Kidney (tissue), 14 donors: ENCODE results near the gene COLGALT1. TPM values are rescaled to one million over a fixed set of nuclear protein-coding genes. Genes with fewer than 3 reads are reported as not detected.
"Not testable (repeated sequence)": the region's sequence is repeated elsewhere in the genome, so short reads cannot be mapped to it uniquely, and the experiment has no call there.

Experiments
- DNase-seq, 5 donors: peaks; one replicate each; pipeline ENCODE4 v3.0.0-alpha.2; 2013 to 2020
- FAIRE-seq: peaks from 2 replicates; lab custom pipeline; 2012; peaks lifted over from hg19 to GRCh38; lab: Jason Lieb, UNC
- H3K27ac ChIP-seq, 2 donors: one replicate each; pipeline ENCODE4 v1.7.0; 2013; ENCODE audit warnings: low read depth in 2 of 2, low read length in 2 of 2, inconsistent platforms in 1 of 2
- H3K27me3 ChIP-seq: one replicate; pipeline ENCODE4 v1.7.1; 2013; ENCODE audit warnings: low read length, inconsistent platforms; ENCODE audit not compliant: control insufficient read depth, insufficient read depth
- H3K36me3 ChIP-seq, 3 donors: one replicate each; pipeline versions ENCODE4 v1.7.0 to v1.7.1; 2013; ENCODE audit warnings: low read length in 3 of 3, control low read depth in 1 of 3, inconsistent platforms in 1 of 3; ENCODE audit not compliant: insufficient read depth in 3 of 3, control insufficient read depth in 2 of 3
- H3K4me1 ChIP-seq, 3 donors: one replicate each; pipeline versions ENCODE4 v1.7.0 to v1.7.1; 2013; ENCODE audit warnings: low read length in 3 of 3, inconsistent platforms in 1 of 3, low read depth in 1 of 3; ENCODE audit not compliant: control insufficient read depth in 2 of 3, insufficient read depth in 2 of 3
- H3K4me3 ChIP-seq, 3 donors: one replicate each; pipeline versions ENCODE4 v1.7.0 to v1.8.1; 2013; ENCODE audit warnings: low read length in 3 of 3, control low read depth in 1 of 3, inconsistent platforms in 1 of 3
- H3K9ac ChIP-seq, 3 donors: one replicate each; pipeline versions ENCODE4 v1.7.0 to v1.7.1; 2013; ENCODE audit warnings: low read length in 3 of 3, control low read depth in 1 of 3, inconsistent platforms in 1 of 3
- H3K9me3 ChIP-seq, 3 donors: one replicate each; pipeline versions ENCODE4 v1.7.0 to v1.7.1; 2013; ENCODE audit warnings: low read length in 3 of 3, control low read depth in 1 of 3, inconsistent platforms in 1 of 3; ENCODE audit not compliant: control insufficient read depth in 2 of 3, insufficient read depth in 1 of 3
- CTCF ChIP-seq: IDR thresholded peaks from 3 replicates; pipeline ENCODE4 v1.5.1; 2012; ENCODE audit warnings: mild to moderate bottlenecking, moderate library complexity, borderline replicate concordance; ENCODE audit not compliant: insufficient read depth; ENCODE audit errors: extremely low read depth
- intact Hi-C: fragments of 100-400 bp; cut with DNase I; formaldehyde crosslinking; loops from one replicate; pipeline ENCODE4 v1.11.1; 2022
- polyA plus RNA-seq: library from polyadenylated mRNA; stranded (reverse); fragments of 350-450 nt; fragmentation: Illumina TruSeq; extraction: RNeasy Lipid Tissue Mini Kit (QIAGEN cat#74804); gene quantifications from one replicate; pipeline ENCODE4 v1.2.3, GENCODE V29; 2014; ENCODE audit warnings: low read depth, low replicate concordance; ENCODE audit not compliant: insufficient read depth
- total RNA-seq: library from RNA; stranded (reverse); fragmentation: NEBNext Ultra II Directional; extraction: Animal tissue kit (Norgen Biotek cat#: 25700); gene quantifications from one replicate; pipeline ENCODE4 v1.2.1, GENCODE V29; 2021
- donor health status: control.
- donor health status: control.
- donor health status: control.
- donor health status: control.
- donor health status: control.
- donor health status: DM: yes; HTN: yes; CAD: no.
- donor health status: Normal renal cell carcinoma (clear cell type).

Gene COLGALT1
- total and polyA plus RNA-seq, 2 donors from 2014 or later, result 23.6 to 66.2 TPM

- H3K4me1 ChIP-seq, result no peaks in the 10 kb centered on the region
- DNase-seq, result no peak
- H3K27ac ChIP-seq, result no peak overlapping the region
- no peak overlapping the region for H3K4me3 ChIP-seq
- no peaks in the 10 kb centered on the region for H3K9me3 ChIP-seq
- peaks cover 5 to 17% (median 8%) of the 10 kb centered on the region in 3 donors for H3K36me3 ChIP-seq
- FAIRE-seq, result no peak
- H3K9ac ChIP-seq, result no peak overlapping the region
- no peak for TF ChIP-seq CTCF
- intact Hi-C loops, result no loop called here
- H3K27me3 ChIP-seq, result no peaks in the 10 kb centered on the region
Measured at GRCh38 chr19:17565611-17566010, 10.2 kb downstream of the COLGALT1 start.

- no peak for TF ChIP-seq CTCF
Measured at GRCh38 chr19:17567940-17568339, 12.5 kb downstream of the COLGALT1 start.

GRCh38 chr19:17570291-17570690, 14.8 kb downstream of the COLGALT1 start:
- H3K4me1 ChIP-seq, DNase-seq, intact Hi-C loops, H3K27me3 ChIP-seq, H3K9me3 ChIP-seq, H3K27ac ChIP-seq, FAIRE-seq, H3K9ac ChIP-seq, H3K4me3 ChIP-seq: not testable (repeated sequence)
- peaks cover 5 to 19% (median 14%) of the 10 kb centered on the region in 3 donors for H3K36me3 ChIP-seq

More at GRCh38 chr19:17567940-17568339, 12.5 kb downstream of the COLGALT1 start:
- Histone ChIP-seq H3K27me3 (no peaks in the 10 kb centered on the region), H3K9ac (no peak overlapping the region), H3K4me1 (no peaks in the 10 kb centered on the region), H3K4me3 (no peak overlapping the region), H3K9me3 (no peaks in the 10 kb centered on the region), H3K36me3 (peaks cover 5 to 19% (median 14%) of the 10 kb centered on the region in 3 donors), H3K27ac (no peak overlapping the region)
- FAIRE-seq, result no peak
- intact Hi-C loops, result no loop called here
- DNase-seq, result no peak

GRCh38 chr19:17570791-17571190, 15.3 kb downstream of the COLGALT1 start:
- Histone ChIP-seq H3K27ac (no peak overlapping the region), H3K27me3 (no peaks in the 10 kb centered on the region), H3K4me1 (no peaks in the 10 kb centered on the region), H3K9me3 (no peaks in the 10 kb centered on the region), H3K4me3 (no peak overlapping the region), H3K9ac (no peak overlapping the region), H3K36me3 (peaks cover 5 to 22% (median 14%) of the 10 kb centered on the region in 3 donors)
- intact Hi-C loops, result no loop called here
- FAIRE-seq (no peak), DNase-seq (no peak)
- TF ChIP-seq CTCF, result no peak
